Uterus (tissue), 2 donors: Measurements from ENCODE around the gene SYNJ2.
A peak's percentile ranks its signal among the peaks of the same experiment; 100 is the strongest.

ENCODE experiments used
- CTCF ChIP-seq, 4 experiments: fragments of 200-600 bp in 2 of 4; fragments of 450-650 bp in 2 of 4; sonication (generic) in 2 of 4; IDR thresholded peaks; one replicate each; pipeline ENCODE4 v1.5.1; 2016 to 2019; ENCODE audit warnings: antibody characterized with exemption in 4 of 4, mild to moderate bottlenecking in 2 of 4, moderate library complexity in 1 of 4
- POLR2A ChIP-seq, 2 donors: fragments of 450-650 bp; IDR thresholded peaks; one replicate each; pipeline ENCODE4 v1.6.1; 2016; ENCODE audit warnings: antibody characterized with exemption in 2 of 2, mild to moderate bottlenecking in 1 of 2, moderate library complexity in 1 of 2

- TF ChIP-seq POLR2A (IDR thresholded peaks at IDR 0.05) (peak in 1 of 2 donors; percentile 44), CTCF (IDR thresholded peaks at IDR 0.05) (no peak)
Observed at GRCh38 chr6:158002951-158003853, 21.5 kb downstream of the SYNJ2 start.
